Measurements from ENCODE around the gene ZNF699.
"Not testable (repeated sequence)": the region's sequence is repeated elsewhere in the genome, so short reads cannot be mapped to it uniquely, and the experiment has no call there.

Gene ZNF699
- total RNA-seq = 25.1 to 39.3 reads per million in 2 donors

GRCh38 chr19:9309139-9309973, at the start of gene ZNF699:
Gene ZNF699, minus strand, starts transcription at chr19:9309838. Its CDS starts 4,719 bp downstream, at chr19:9305119.
- peak; percentile 96 for DNase-seq

- no peak for DNase-seq
Observed at GRCh38 chr19:9354651-9355050, 45.0 kb upstream of the ZNF699 start.

- no peak for DNase-seq
Observed at GRCh38 chr19:9353011-9353410, 43.4 kb upstream of the ZNF699 start.

- DNase-seq = no peak
Observed at GRCh38 chr19:9352505-9352904, 42.9 kb upstream of the ZNF699 start.

- no peak for DNase-seq
Observed at GRCh38 chr19:9348671-9349070, 39.0 kb upstream of the ZNF699 start.

GRCh38 chr19:9348253-9348652, 38.6 kb upstream of the ZNF699 start:
- DNase-seq = no peak

GRCh38 chr19:9345005-9345404, 35.4 kb upstream of the ZNF699 start:
- DNase-seq = no peak

- no peak for DNase-seq
Observed at GRCh38 chr19:9342610-9343304, 33.1 kb upstream of the ZNF699 start.

GRCh38 chr19:9329999-9330398, 20.4 kb upstream of the ZNF699 start:
- no peak for DNase-seq

- no peak for DNase-seq
Observed at GRCh38 chr19:9324584-9324962, 14.9 kb upstream of the ZNF699 start.

- DNase-seq = peak; percentile 97
Observed at GRCh38 chr19:9323919-9324583, 14.4 kb upstream of the ZNF699 start, which contains the start of gene ZNF559. Gene ZNF559, plus strand, starts transcription at chr19:9324179. Its CDS starts 14,371 bp downstream, at chr19:9338550.

- DNase-seq = peak; percentile 9
Observed at GRCh38 chr19:9323557-9323918, 13.9 kb upstream of the ZNF699 start.

- DNase-seq = not testable (repeated sequence)
Observed at GRCh38 chr19:9322201-9322600, 12.6 kb upstream of the ZNF699 start.

- not testable (repeated sequence) for DNase-seq
Observed at GRCh38 chr19:9321756-9322155, 12.1 kb upstream of the ZNF699 start.

GRCh38 chr19:9321338-9321737, 11.7 kb upstream of the ZNF699 start:
- DNase-seq = no peak

GRCh38 chr19:9313756-9314155, 4.1 kb upstream of the ZNF699 start:
- no peak for DNase-seq

- no peak for DNase-seq
Observed at GRCh38 chr19:9309974-9310446, 372 bp upstream of the ZNF699 start.

GRCh38 chr19:9308091-9308770, 1.4 kb downstream of the ZNF699 start:
- no peak for DNase-seq

GRCh38 chr19:9306443-9306842, 3.2 kb downstream of the ZNF699 start:
- no peak for DNase-seq

- DNase-seq = no peak
Observed at GRCh38 chr19:9296336-9296735, 13.3 kb downstream of the ZNF699 start.

- no peak for DNase-seq
Observed at GRCh38 chr19:9295411-9295849, 14.2 kb downstream of the ZNF699 start.

- DNase-seq = no peak
Observed at GRCh38 chr19:9289231-9289884, 20.3 kb downstream of the ZNF699 start.

Data from T-helper 9 cell (primary cell).